Sigmoid colon (tissue), 7 donors: ENCODE results near the gene HHAT. TPM values are rescaled to one million over a fixed set of nuclear protein-coding genes. Genes with fewer than 3 reads are reported as not detected.

Source experiments
- DNase-seq: peaks from one replicate; pipeline ENCODE4 v3.0.0-alpha.2; 2019
- H3K27ac ChIP-seq, 4 donors: fragments of 200-600 bp; sonication (generic); one replicate each; pipeline ENCODE4 v1.5.1; 2016 to 2019; ENCODE audit warnings: mild to moderate bottlenecking in 1 of 4
- H3K27me3 ChIP-seq, 3 donors: fragments of 200-600 bp; sonication (generic); one replicate each; pipeline ENCODE4 v1.5.1; 2019; ENCODE audit warnings: mild to moderate bottlenecking in 1 of 3
- H3K36me3 ChIP-seq, 4 donors: fragments of 200-600 bp; sonication (generic); one replicate each; pipeline ENCODE4 v1.5.1; 2016 to 2019
- H3K4me1 ChIP-seq, 4 donors: fragments of 200-600 bp; sonication (generic); one replicate each; pipeline ENCODE4 v1.5.1; 2017 to 2019
- H3K4me3 ChIP-seq, 4 donors: fragments of 200-600 bp; sonication (generic); one replicate each; pipeline ENCODE4 v1.5.1; 2017 to 2019; ENCODE audit warnings: mild to moderate bottlenecking in 2 of 4, moderate library complexity in 1 of 4
- H3K9me3 ChIP-seq, 4 donors: fragments of 200-600 bp in 3 of 4; sonication (generic) in 3 of 4; one replicate each; pipeline versions ENCODE4 v1.5.1 to v1.6.1; 2013 to 2019
- CTCF ChIP-seq, 4 experiments: fragments of 450-650 bp in 3 of 4; fragments of 200-600 bp in 1 of 4; IDR thresholded peaks; one replicate each; pipeline ENCODE4 v1.5.1; 2016 to 2019; ENCODE audit warnings: antibody characterized with exemption in 4 of 4, mild to moderate bottlenecking in 3 of 4, moderate library complexity in 2 of 4
- EP300 ChIP-seq, 4 donors: sonication (generic); formaldehyde crosslinking; IDR thresholded peaks; one replicate each; pipeline ENCODE4 v1.6.1; 2017; ENCODE audit warnings: antibody characterized with exemption in 4 of 4
- POLR2A ChIP-seq, 2 donors: fragments of 450-650 bp; IDR thresholded peaks; one replicate each; pipeline ENCODE4 v1.6.1; 2016; ENCODE audit warnings: antibody characterized with exemption in 2 of 2, mild to moderate bottlenecking in 2 of 2, moderate library complexity in 2 of 2
- POLR2AphosphoS5 ChIP-seq, 4 donors: sonication (generic); formaldehyde crosslinking; IDR thresholded peaks; one replicate each; pipeline ENCODE4 v1.6.1; 2017; ENCODE audit warnings: antibody characterized with exemption in 4 of 4
- WGBS, 2 donors: extraction: QIAGEN DNeasy Blood & Tissue Kit; methylation state at CpG; one replicate each; pipeline ENCODE4 v1.1.7; 2013; 5-methylcytosine and 5-hydroxymethylcytosine counted together
- intact Hi-C: fragments of 100-400 bp; cut with DNase I; formaldehyde crosslinking; loops from one replicate; pipeline ENCODE4 v1.15.1; 2023
- polyA plus RNA-seq, 3 donors: library from polyadenylated mRNA; stranded (reverse); fragments of 200-250 nt; gene quantifications; one replicate each; pipeline ENCODE4 v1.2.3, GENCODE V29; 2013
- total RNA-seq, 4 donors: library from RNA; depleted of rRNA; stranded (reverse); fragments of >200 nt; gene quantifications; one replicate each; pipeline ENCODE4 v1.1.0, GENCODE V29; 2016
- donor health status: healthy with polysubstance abuse.
- donor health status: Bipolar disorder and iron deficiency.
- donor health status: healthy.

The HHAT gene
- total and polyA plus RNA-seq, 7 donors, result 0.46 to 6.4 (median 2.1) TPM

- DNase-seq, result no peak
- intact Hi-C loops, result no loop called here
- Histone ChIP-seq H3K4me1 (peaks cover 0 to 6% (median 3%) of the 10 kb centered on the region in 4 donors), H3K27me3 (no peaks in the 10 kb centered on the region), H3K4me3 (no peak overlapping the region), H3K27ac (no peak overlapping the region), H3K9me3 (no peaks in the 10 kb centered on the region), H3K36me3 (no peaks in the 10 kb centered on the region)
- TF ChIP-seq POLR2AphosphoS5 (IDR thresholded peaks at IDR 0.05) (no peak), CTCF (IDR thresholded peaks at IDR 0.05) (no peak), EP300 (IDR thresholded peaks at IDR 0.05) (no peak), POLR2A (IDR thresholded peaks at IDR 0.05) (no peak)
- 91 to 93% methylated on average over 5 of the region's 5 CpGs for WGBS, 2 donors
These were observed 370.0 kb downstream of the HHAT start for GRCh38 chr1:210698661-210699060.

- H3K36me3 ChIP-seq, result no peaks in the 10 kb centered on the region
These were observed 371.4 kb downstream of the HHAT start for GRCh38 chr1:210700083-210700482.

GRCh38 chr1:210700511-210700910 is 371.8 kb downstream of the HHAT start:
- no peaks in the 10 kb centered on the region for H3K9me3 ChIP-seq
- intact Hi-C loops, result no loop called here
- H3K27ac ChIP-seq, result no peak overlapping the region
- TF ChIP-seq CTCF (IDR thresholded peaks at IDR 0.05) (no peak), POLR2AphosphoS5 (IDR thresholded peaks at IDR 0.05) (no peak), EP300 (IDR thresholded peaks at IDR 0.05) (no peak), POLR2A (IDR thresholded peaks at IDR 0.05) (no peak)
- H3K27me3 ChIP-seq, result no peaks in the 10 kb centered on the region
- 37 to 63% methylated on average over 2 of the region's 2 CpGs for WGBS, 2 donors
- no peaks in the 10 kb centered on the region for H3K36me3 ChIP-seq
- H3K4me3 ChIP-seq, result no peak overlapping the region
- H3K4me1 ChIP-seq, result peaks cover 0 to 6% (median 3%) of the 10 kb centered on the region in 4 donors
- DNase-seq, result no peak

More at GRCh38 chr1:210700083-210700482, 371.4 kb downstream of the HHAT start:
- Histone ChIP-seq H3K27ac (no peak overlapping the region), H3K9me3 (no peaks in the 10 kb centered on the region), H3K27me3 (no peaks in the 10 kb centered on the region), H3K4me1 (peaks cover 0 to 6% (median 3%) of the 10 kb centered on the region in 4 donors), H3K4me3 (no peak overlapping the region)
- intact Hi-C loops, result no loop called here
- WGBS, 2 donors, result 88 to 94% methylated on average over 1 of the region's 1 CpG
- TF ChIP-seq POLR2AphosphoS5 (IDR thresholded peaks at IDR 0.05), result no peak
- TF ChIP-seq EP300 (IDR thresholded peaks at IDR 0.05), result no peak
- TF ChIP-seq POLR2A (IDR thresholded peaks at IDR 0.05), result no peak
- no peak for TF ChIP-seq CTCF (IDR thresholded peaks at IDR 0.05)
- DNase-seq, result no peak

GRCh38 chr1:210702506-210702905 is 373.8 kb downstream of the HHAT start:
- Histone ChIP-seq H3K4me3 (no peak overlapping the region), H3K27ac (no peak overlapping the region), H3K27me3 (no peaks in the 10 kb centered on the region), H3K4me1 (peaks cover 0 to 6% (median 3%) of the 10 kb centered on the region in 4 donors), H3K9me3 (no peaks in the 10 kb centered on the region), H3K36me3 (no peaks in the 10 kb centered on the region)
- 94 to 96% methylated on average over 2 of the region's 2 CpGs for WGBS, 2 donors
- intact Hi-C loops, result no loop called here
- TF ChIP-seq POLR2A (IDR thresholded peaks at IDR 0.05) (no peak), CTCF (IDR thresholded peaks at IDR 0.05) (no peak), POLR2AphosphoS5 (IDR thresholded peaks at IDR 0.05) (no peak), EP300 (IDR thresholded peaks at IDR 0.05) (no peak)
- DNase-seq, result no peak

GRCh38 chr1:210703593-210703992 is 374.9 kb downstream of the HHAT start:
- 88 to 95% methylated on average over 2 of the region's 2 CpGs for WGBS, 2 donors
- no peaks in the 10 kb centered on the region for H3K27me3 ChIP-seq
- no peaks in the 10 kb centered on the region for H3K9me3 ChIP-seq
- intact Hi-C loops, result no loop called here
- H3K27ac ChIP-seq, result no peak overlapping the region
- H3K36me3 ChIP-seq, result no peaks in the 10 kb centered on the region
- H3K4me1 ChIP-seq, result peaks cover 0 to 6% (median 3%) of the 10 kb centered on the region in 4 donors
- no peak overlapping the region for H3K4me3 ChIP-seq
- DNase-seq, result no peak
- TF ChIP-seq POLR2A (IDR thresholded peaks at IDR 0.05) (no peak), CTCF (IDR thresholded peaks at IDR 0.05) (no peak), POLR2AphosphoS5 (IDR thresholded peaks at IDR 0.05) (no peak), EP300 (IDR thresholded peaks at IDR 0.05) (no peak)
